ENCODE measurements around the gene RIPPLY3. TPM values are rescaled to one million over a fixed set of nuclear protein-coding genes. Genes with fewer than 3 reads are reported as not detected.

The RIPPLY3 gene
- total RNA-seq, 2 donors from 2014 or later = not detected

- no peaks in the 10 kb centered on the region for H3K36me3 ChIP-seq
- DNase-seq (ENCODE audit: low spot score) (no peak), ATAC-seq (ENCODE audit: insufficient number of reproducible peaks, low FRiP score, low read depth) (no peak)
- H3K27ac ChIP-seq = no peak overlapping the region
- no peaks in the 10 kb centered on the region for H3K9me3 ChIP-seq
- H3K27me3 ChIP-seq (replicated peaks; ENCODE audit: insufficient read depth) = no peaks in the 10 kb centered on the region
- TF ChIP-seq CTCF (IDR thresholded peaks at IDR 0.05) = no peak
- no peak overlapping the region for H3K4me3 ChIP-seq
- no peaks in the 10 kb centered on the region for H3K4me1 ChIP-seq (ENCODE audit: control insufficient read depth in 1 of 2, low read depth in 2 of 2)
Measured at GRCh38 chr21:37058261-37058660, 51.8 kb downstream of the RIPPLY3 start.

GRCh38 chr21:37059181-37059580, 52.7 kb downstream of the RIPPLY3 start:
- Histone ChIP-seq H3K9me3 (no peaks in the 10 kb centered on the region), H3K27me3 (replicated peaks; ENCODE audit: insufficient read depth) (no peaks in the 10 kb centered on the region), H3K4me3 (no peak overlapping the region), H3K4me1 (ENCODE audit: control insufficient read depth in 1 of 2, low read depth in 2 of 2) (no peaks in the 10 kb centered on the region), H3K27ac (no peak overlapping the region), H3K36me3 (no peaks in the 10 kb centered on the region)
- no peak for DNase-seq (ENCODE audit: low spot score)
- TF ChIP-seq CTCF (IDR thresholded peaks at IDR 0.05) = no peak
- no peak for ATAC-seq (ENCODE audit: insufficient number of reproducible peaks, low FRiP score, low read depth)

GRCh38 chr21:37060296-37060695, 53.8 kb downstream of the RIPPLY3 start:
- H3K4me1 ChIP-seq (ENCODE audit: control insufficient read depth in 1 of 2, low read depth in 2 of 2) = no peaks in the 10 kb centered on the region
- no peak for ATAC-seq (ENCODE audit: insufficient number of reproducible peaks, low FRiP score, low read depth)
- no peak overlapping the region for H3K4me3 ChIP-seq
- H3K27me3 ChIP-seq (replicated peaks; ENCODE audit: insufficient read depth) = no peaks in the 10 kb centered on the region
- no peaks in the 10 kb centered on the region for H3K36me3 ChIP-seq
- no peaks in the 10 kb centered on the region for H3K9me3 ChIP-seq
- no peak overlapping the region for H3K27ac ChIP-seq
- TF ChIP-seq CTCF (IDR thresholded peaks at IDR 0.05) = no peak
- no peak for DNase-seq (ENCODE audit: low spot score)

GRCh38 chr21:37061926-37062592, 55.6 kb downstream of the RIPPLY3 start:
- no peak for TF ChIP-seq CTCF (IDR thresholded peaks at IDR 0.05)
- Histone ChIP-seq H3K9me3 (no peaks in the 10 kb centered on the region), H3K4me3 (no peak overlapping the region), H3K36me3 (no peaks in the 10 kb centered on the region), H3K27ac (no peak overlapping the region), H3K4me1 (ENCODE audit: control insufficient read depth in 1 of 2, low read depth in 2 of 2) (no peaks in the 10 kb centered on the region), H3K27me3 (replicated peaks; ENCODE audit: insufficient read depth) (no peaks in the 10 kb centered on the region)
- DNase-seq (ENCODE audit: low spot score) (no peak), ATAC-seq (ENCODE audit: insufficient number of reproducible peaks, low FRiP score, low read depth) (no peak)

GRCh38 chr21:37062593-37062935, 56.1 kb downstream of the RIPPLY3 start:
- Histone ChIP-seq H3K36me3 (no peaks in the 10 kb centered on the region), H3K27ac (no peak overlapping the region), H3K4me3 (no peak overlapping the region), H3K9me3 (no peaks in the 10 kb centered on the region), H3K27me3 (replicated peaks; ENCODE audit: insufficient read depth) (no peaks in the 10 kb centered on the region), H3K4me1 (ENCODE audit: control insufficient read depth in 1 of 2, low read depth in 2 of 2) (no peaks in the 10 kb centered on the region)
- no peak for TF ChIP-seq CTCF (IDR thresholded peaks at IDR 0.05)
- DNase-seq (ENCODE audit: low spot score) (no peak), ATAC-seq (ENCODE audit: insufficient number of reproducible peaks, low FRiP score, low read depth) (no peak)

Measured in thoracic aorta (tissue), 2 donors.